SH-SY5Y (cell line): Measurements from ENCODE around the gene ASB9.

Source experiments
- GATA2 ChIP-seq: IDR thresholded peaks from 2 replicates; pipeline ENCODE4 v1.6.1; 2011; ENCODE audit warnings: mild to moderate bottlenecking, low read depth, low read length
- GATA3 ChIP-seq: IDR thresholded peaks from 2 replicates; pipeline ENCODE4 v1.6.1; 2011; ENCODE audit warnings: low read depth, mild to moderate bottlenecking, low read length, moderate library complexity

DNA sequence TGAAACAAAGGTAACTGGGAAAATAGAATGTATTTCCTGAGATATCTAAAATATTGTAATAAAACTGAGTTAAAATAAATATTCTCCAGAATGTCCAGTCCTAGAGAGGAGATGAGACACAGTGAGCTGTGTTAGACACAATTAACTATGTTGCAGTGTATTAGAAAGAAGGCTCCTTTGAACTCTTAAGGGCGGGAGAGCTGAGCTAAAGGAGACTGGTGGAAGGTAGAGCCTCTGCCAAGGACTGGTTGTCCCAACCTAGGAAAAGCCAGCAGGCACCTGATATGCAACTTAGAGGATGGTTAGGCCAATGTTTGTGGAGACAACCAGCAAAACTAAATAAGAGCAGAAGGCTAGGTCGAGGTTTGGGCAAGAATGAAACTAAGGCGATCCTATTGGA, 41.2 kb upstream of the ASB9 start:
- TF ChIP-seq GATA2 (no peak), GATA3 (no peak)
